Measurements from ENCODE around the gene LRRC43.

- TF ChIP-seq ELF4 (CRISPR knock-in tag; IDR thresholded peaks at IDR 0.05; ENCODE audit: low read depth), result no peak
- TF ChIP-seq, protein P1, sequence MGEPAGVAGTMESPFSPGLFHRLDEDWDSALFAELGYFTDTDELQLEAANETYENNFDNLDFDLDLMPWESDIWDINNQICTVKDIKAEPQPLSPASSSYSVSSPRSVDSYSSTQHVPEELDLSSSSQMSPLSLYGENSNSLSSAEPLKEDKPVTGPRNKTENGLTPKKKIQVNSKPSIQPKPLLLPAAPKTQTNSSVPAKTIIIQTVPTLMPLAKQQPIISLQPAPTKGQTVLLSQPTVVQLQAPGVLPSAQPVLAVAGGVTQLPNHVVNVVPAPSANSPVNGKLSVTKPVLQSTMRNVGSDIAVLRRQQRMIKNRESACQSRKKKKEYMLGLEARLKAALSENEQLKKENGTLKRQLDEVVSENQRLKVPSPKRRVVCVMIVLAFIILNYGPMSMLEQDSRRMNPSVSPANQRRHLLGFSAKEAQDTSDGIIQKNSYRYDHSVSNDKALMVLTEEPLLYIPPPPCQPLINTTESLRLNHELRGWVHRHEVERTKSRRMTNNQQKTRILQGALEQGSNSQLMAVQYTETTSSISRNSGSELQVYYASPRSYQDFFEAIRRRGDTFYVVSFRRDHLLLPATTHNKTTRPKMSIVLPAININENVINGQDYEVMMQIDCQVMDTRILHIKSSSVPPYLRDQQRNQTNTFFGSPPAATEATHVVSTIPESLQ (CRISPR knock-in tag; IDR thresholded peaks at IDR 0.05), result no peak
- TF ChIP-seq SP1 (CRISPR knock-in tag; conservative IDR thresholded peaks at IDR 0.05), result no peak
- no peak for TF ChIP-seq CTCF (IDR thresholded peaks at IDR 0.05)
- TF ChIP-seq, protein P2, sequence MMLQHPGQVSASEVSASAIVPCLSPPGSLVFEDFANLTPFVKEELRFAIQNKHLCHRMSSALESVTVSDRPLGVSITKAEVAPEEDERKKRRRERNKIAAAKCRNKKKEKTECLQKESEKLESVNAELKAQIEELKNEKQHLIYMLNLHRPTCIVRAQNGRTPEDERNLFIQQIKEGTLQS (CRISPR knock-in tag; conservative IDR thresholded peaks at IDR 0.05), result no peak
- TF ChIP-seq TEAD4 (CRISPR knock-in tag; IDR thresholded peaks at IDR 0.05), result no peak
- no peak for TF ChIP-seq MXD4 (CRISPR knock-in tag; IDR thresholded peaks at IDR 0.05; ENCODE audit: borderline replicate concordance)
- TF ChIP-seq GABPB1 (CRISPR knock-in tag; IDR thresholded peaks at IDR 0.05), result no peak
- no peak for TF ChIP-seq NFYB (CRISPR knock-in tag; conservative IDR thresholded peaks at IDR 0.05; ENCODE audit: low read depth)
- no peak for TF ChIP-seq STAT6 (CRISPR knock-in tag; conservative IDR thresholded peaks at IDR 0.05; ENCODE audit: low read depth)
- no peak for TF ChIP-seq EMX1 (CRISPR knock-in tag; IDR thresholded peaks at IDR 0.05)
- no peak for TF ChIP-seq E2F4 (CRISPR knock-in tag; IDR thresholded peaks at IDR 0.05; ENCODE audit: borderline replicate concordance, low read depth)
- no peak for TF ChIP-seq CBFB (CRISPR knock-in tag; IDR thresholded peaks at IDR 0.05; ENCODE audit: low read depth)
- TF ChIP-seq, protein P3, sequence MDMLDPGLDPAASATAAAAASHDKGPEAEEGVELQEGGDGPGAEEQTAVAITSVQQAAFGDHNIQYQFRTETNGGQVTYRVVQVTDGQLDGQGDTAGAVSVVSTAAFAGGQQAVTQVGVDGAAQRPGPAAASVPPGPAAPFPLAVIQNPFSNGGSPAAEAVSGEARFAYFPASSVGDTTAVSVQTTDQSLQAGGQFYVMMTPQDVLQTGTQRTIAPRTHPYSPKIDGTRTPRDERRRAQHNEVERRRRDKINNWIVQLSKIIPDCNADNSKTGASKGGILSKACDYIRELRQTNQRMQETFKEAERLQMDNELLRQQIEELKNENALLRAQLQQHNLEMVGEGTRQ (CRISPR knock-in tag; IDR thresholded peaks at IDR 0.05), result no peak
These were observed 21.2 kb upstream of the LRRC43 start for GRCh38 chr12:122161682-122162081.
